Measurements from ENCODE around the gene MFSD6.
A peak's percentile ranks its signal among the peaks of the same experiment; 100 is the strongest.

The MFSD6 gene

GRCh38 chr2:190407662-190408537, at the start of gene MFSD6:
TSS of gene MFSD6 (plus strand) at chr2:190408355. CDS start at chr2:190436030, 27,675 bp downstream.
- no peak for DNase-seq

- peak; percentile 16 for DNase-seq
These were observed 49.3 kb upstream of the MFSD6 start for GRCh38 chr2:190358655-190359448.

GRCh38 chr2:190360561-190360960, 47.6 kb upstream of the MFSD6 start:
- DNase-seq: no peak

GRCh38 chr2:190360965-190361364, 47.2 kb upstream of the MFSD6 start:
- DNase-seq: no peak

GRCh38 chr2:190361572-190361971, 46.6 kb upstream of the MFSD6 start:
- DNase-seq: no peak

GRCh38 chr2:190362894-190363293, 45.3 kb upstream of the MFSD6 start:
- DNase-seq: no peak

- DNase-seq: no peak
These were observed 42.5 kb upstream of the MFSD6 start for GRCh38 chr2:190365499-190366204.

- DNase-seq: no peak
These were observed 41.9 kb upstream of the MFSD6 start for GRCh38 chr2:190366248-190366753.

GRCh38 chr2:190367091-190367490, 41.1 kb upstream of the MFSD6 start:
- no peak for DNase-seq

- no peak for DNase-seq
These were observed 38.5 kb upstream of the MFSD6 start for GRCh38 chr2:190369635-190370034.

- no peak for DNase-seq
These were observed 32.1 kb upstream of the MFSD6 start for GRCh38 chr2:190376083-190376482.

GRCh38 chr2:190376591-190377245, 31.4 kb upstream of the MFSD6 start:
- DNase-seq: no peak

GRCh38 chr2:190378880-190379237, 29.3 kb upstream of the MFSD6 start:
- no peak for DNase-seq

- no peak for DNase-seq
These were observed 28.7 kb upstream of the MFSD6 start for GRCh38 chr2:190379249-190379964.

GRCh38 chr2:190380962-190381412, 27.2 kb upstream of the MFSD6 start:
- no peak for DNase-seq

- DNase-seq: peak; percentile 41
These were observed 25.3 kb upstream of the MFSD6 start for GRCh38 chr2:190382851-190383250.

- DNase-seq: no peak
These were observed 20.7 kb upstream of the MFSD6 start for GRCh38 chr2:190387422-190387821.

GRCh38 chr2:190396271-190396670, 11.9 kb upstream of the MFSD6 start:
- DNase-seq: no peak

- DNase-seq: no peak
These were observed 5.1 kb upstream of the MFSD6 start for GRCh38 chr2:190402986-190403603.

- DNase-seq: no peak
These were observed 3.7 kb upstream of the MFSD6 start for GRCh38 chr2:190404487-190404886.

GRCh38 chr2:190405070-190405469, 3.1 kb upstream of the MFSD6 start:
- DNase-seq: no peak
